Endothelial cell of umbilical vein (primary cell): Measurements from ENCODE around the gene BCL11A. TPM values are rescaled to one million over a fixed set of nuclear protein-coding genes. Genes with fewer than 3 reads are reported as not detected.

Experiments used
- BruUV-seq: library from RNA; stranded (reverse); fragments of 400-500 nt; replicated peaks from 2 replicates; lab custom pipeline; 2021; lab: Mats Ljungman, UMichigan
- CTCF ChIA-PET: fragments of 300-600, 350-600 bp; sonication (Branson Sonifier 250); formaldehyde crosslinking; loops from one replicate; lab custom pipeline; 2021; ENCODE audit warnings: antibody characterized with exemption, inconsistent platforms; lab: Charles Lee
- POLR2A ChIA-PET: fragments of 300-600, 350-600 bp; sonication (Branson Sonifier 250); formaldehyde crosslinking; loops from one replicate; lab custom pipeline; 2021; ENCODE audit warnings: antibody characterized with exemption, inconsistent platforms; lab: Charles Lee
- DNase-seq: peaks from one replicate; pipeline ENCODE4 v3.0.0-alpha.2; 2011; ENCODE audit warnings: low read depth, low spot score
- FAIRE-seq: peaks from 2 replicates; lab custom pipeline; 2011; peaks lifted over from hg19 to GRCh38; lab: Jason Lieb, UNC
- H2AFZ ChIP-seq: 2 replicates; pipeline ENCODE4 v1.6.0; 2012; ENCODE audit warnings: low read depth, low read length, control low read depth, inconsistent platforms
- H3K27ac ChIP-seq: 2 replicates; pipeline ENCODE4 v1.5.1; 2011; ENCODE audit warnings: low read depth, mild to moderate bottlenecking, control low read depth, low read length, moderate library complexity; ENCODE audit not compliant: insufficient read depth
- H3K27me3 ChIP-seq, 2 experiments: 2 replicates each; pipeline versions ENCODE4 v1.6.0 to v1.6.1; 2011; ENCODE audit warnings: low read length in 2 of 2, mixed read lengths in 1 of 2; ENCODE audit not compliant: control insufficient read depth in 2 of 2, insufficient read depth in 2 of 2
- H3K36me3 ChIP-seq, 2 experiments: 2 replicates in 1 of 2; 3 replicates in 1 of 2; pipeline ENCODE4 v1.5.1; 2011; ENCODE audit warnings: low read length in 2 of 2, mild to moderate bottlenecking in 1 of 2, moderate library complexity in 1 of 2; ENCODE audit not compliant: control insufficient read depth in 2 of 2, insufficient read depth in 2 of 2; ENCODE audit errors: extremely low read depth in 1 of 2
- H3K4me1 ChIP-seq: 3 replicates; pipeline ENCODE4 v1.5.1; 2011; ENCODE audit warnings: mild to moderate bottlenecking, low read length; ENCODE audit not compliant: control insufficient read depth, insufficient read depth; ENCODE audit errors: extremely low read depth
- H3K4me2 ChIP-seq: 2 replicates; pipeline ENCODE4 v1.6.1; 2011; ENCODE audit warnings: low read length, control low read depth, mixed read lengths; ENCODE audit not compliant: insufficient read depth
- H3K4me3 ChIP-seq, 3 experiments: fragments of 200-600 bp in 1 of 3; sonication (generic), shearing (Covaris generic) in 1 of 3; replicated peaks in 1 of 3; 2 replicates each; pipeline ENCODE4 v1.5.1; 2011 to 2016; ENCODE audit warnings: control low read depth in 3 of 3, low read length in 3 of 3, mild to moderate bottlenecking in 2 of 3, inconsistent platforms in 1 of 3, low read depth in 1 of 3, moderate library complexity in 1 of 3; ENCODE audit not compliant: insufficient read depth in 1 of 3
- H3K79me2 ChIP-seq: 2 replicates; pipeline ENCODE4 v1.6.0; 2012; ENCODE audit warnings: low read length, inconsistent platforms; ENCODE audit not compliant: control insufficient read depth, insufficient read depth
- H3K9ac ChIP-seq: replicated peaks from 2 replicates; pipeline ENCODE3; 2011; ENCODE audit warnings: low read length, control low read depth; ENCODE audit not compliant: insufficient read depth; ENCODE audit errors: extremely low read depth
- H3K9me1 ChIP-seq: replicated peaks from 3 replicates; pipeline ENCODE4 v1.6.0; 2011; ENCODE audit warnings: mild to moderate bottlenecking, low read length; ENCODE audit not compliant: control insufficient read depth, insufficient read depth; ENCODE audit errors: extremely low read depth
- H3K9me3 ChIP-seq: replicated peaks from 2 replicates; pipeline ENCODE4 v1.5.1; 2012; ENCODE audit warnings: low read length, inconsistent platforms; ENCODE audit not compliant: control insufficient read depth, insufficient read depth
- H4K20me1 ChIP-seq: replicated peaks from 2 replicates; pipeline ENCODE3; 2011; ENCODE audit warnings: mild to moderate bottlenecking, low read length; ENCODE audit not compliant: control insufficient read depth, insufficient read depth; ENCODE audit errors: extremely low read depth
- EZH2 ChIP-seq: IDR thresholded peaks from 2 replicates; pipeline ENCODE4 v1.6.1; 2012; ENCODE audit warnings: borderline replicate concordance, low read depth, mild to moderate bottlenecking, moderate library complexity, low read length, inconsistent platforms; ENCODE audit not compliant: severe bottlenecking
- FOS ChIP-seq: IDR thresholded peaks from 2 replicates; pipeline ENCODE4 v1.6.1; 2011; ENCODE audit warnings: mild to moderate bottlenecking, low read length, moderate library complexity, borderline replicate concordance; ENCODE audit not compliant: insufficient read depth
- GATA2 ChIP-seq: IDR thresholded peaks from 2 replicates; pipeline ENCODE4 v1.7.0; 2011; ENCODE audit warnings: low read depth, mild to moderate bottlenecking, moderate library complexity, mixed read lengths, low read length; ENCODE audit not compliant: insufficient read length, insufficient read depth
- JUN ChIP-seq: IDR thresholded peaks from 2 replicates; pipeline ENCODE4 v1.6.1; 2011; ENCODE audit warnings: borderline replicate concordance, low read depth; ENCODE audit not compliant: insufficient read length, insufficient read depth
- MYC ChIP-seq: IDR thresholded peaks from one replicate; pipeline ENCODE4 v1.6.1; 2011; ENCODE audit warnings: mild to moderate bottlenecking, low read depth, low read length
- POLR2A ChIP-seq: IDR thresholded peaks from 2 replicates; pipeline ENCODE4 v1.6.1; 2012; ENCODE audit warnings: low read depth, mild to moderate bottlenecking, control low read depth, low read length
- POLR2AphosphoS5 ChIP-seq: IDR thresholded peaks from 2 replicates; pipeline ENCODE4 v1.6.1; 2012; ENCODE audit warnings: low read depth, mild to moderate bottlenecking, control low read depth, low read length, moderate library complexity; ENCODE audit not compliant: insufficient read depth
- dilution Hi-C: fragments of 300-500 bp; cut with MboI; formaldehyde crosslinking; loops from one replicate; pipeline ENCODE4 v1.15.0; 2019; ENCODE audit warnings: low sequenced_read_pairs; ENCODE audit not compliant: extremely low pct_ligation_motif_present
- intact Hi-C: fragments of 100-400 bp; cut with micrococcal nuclease; formaldehyde crosslinking; loops from one replicate; pipeline ENCODE4 v1.10.0; 2022
- polyA plus RNA-seq, 4 experiments: library from polyadenylated mRNA; depleted of rRNA in 3 of 4; stranded (reverse) in 3 of 4; unstranded in 1 of 4; fragments of >200 nt; gene quantifications; 2 replicates each; pipeline versions ENCODE4 v1.2.1 to v1.2.3, GENCODE V29; 2011 to 2012; ENCODE audit warnings: missing spikeins in 1 of 4
- total RNA-seq: library from RNA; stranded (reverse); gene quantifications from 2 replicates; pipeline ENCODE4 v1.2.3, GENCODE V29; 2021
- TF ChIP-seq, protein P1 (sequence below): IDR thresholded peaks from 2 replicates; pipeline ENCODE4 v1.6.1; 2011; ENCODE audit not compliant: insufficient read depth, insufficient read length
- TF ChIP-seq, protein P2 (sequence below), 2 donors: IDR thresholded peaks; 1 replicate in 1 of 2; 2 replicates in 1 of 2; pipeline ENCODE4 v1.5.1; 2011; ENCODE audit warnings: low read length in 2 of 2, mild to moderate bottlenecking in 2 of 2, moderate library complexity in 2 of 2, control low read depth in 1 of 2, inconsistent platforms in 1 of 2, low read depth in 1 of 2; ENCODE audit not compliant: insufficient read depth in 1 of 2; ENCODE audit errors: extremely low read depth in 1 of 2

Gene BCL11A
- total and polyA plus RNA-seq, 2 donors (not counting 3 experiments of a cell fraction or from before 2014, with no cell fraction given), result 0.12 to 0.88 TPM

DNA sequence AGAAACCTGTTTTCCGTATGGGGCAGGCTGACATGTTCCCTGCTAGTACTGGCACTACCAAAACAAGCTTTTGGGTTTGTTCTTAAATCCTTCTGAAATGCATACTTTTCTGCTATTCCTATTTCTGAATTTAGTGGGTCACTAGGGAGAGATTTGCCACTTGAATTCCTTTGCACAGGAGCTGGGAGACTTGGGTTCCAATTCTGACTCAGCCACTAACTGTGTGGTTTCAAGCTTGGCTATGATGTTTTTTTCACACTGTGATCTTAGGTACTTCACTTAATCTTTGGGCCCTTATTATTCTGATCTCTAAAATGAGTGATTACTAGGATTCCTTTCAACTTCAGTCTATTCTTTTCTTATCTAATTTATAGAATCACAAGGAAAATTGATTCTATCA is 105.5 kb downstream of the BCL11A start:
- intact Hi-C loops (no loop called here), dilution Hi-C loops (no loop called here)
- Histone ChIP-seq H3K9me1 (no peaks in the 10 kb centered on the region), H2AFZ (no peak overlapping the region), H3K4me2 (no peak overlapping the region), H3K79me2 (no peaks in the 10 kb centered on the region), H3K4me3 (no peak overlapping the region), H3K27ac (no peak overlapping the region), H3K36me3 (no peaks in the 10 kb centered on the region), H3K4me1 (no peaks in the 10 kb centered on the region), H4K20me1 (no peaks in the 10 kb centered on the region), H3K27me3 (no peaks in the 10 kb centered on the region), H3K9me3 (no peaks in the 10 kb centered on the region), H3K9ac (no peak overlapping the region)
- ChIA-PET POLR2A (no interaction called here), CTCF (no interaction called here)
- no peak for DNase-seq
- no peak for FAIRE-seq
- BruUV-seq, result no TSS peak
- TF ChIP-seq, protein P1, sequence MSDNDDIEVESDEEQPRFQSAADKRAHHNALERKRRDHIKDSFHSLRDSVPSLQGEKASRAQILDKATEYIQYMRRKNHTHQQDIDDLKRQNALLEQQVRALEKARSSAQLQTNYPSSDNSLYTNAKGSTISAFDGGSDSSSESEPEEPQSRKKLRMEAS, result no peak
- no peak for TF ChIP-seq MYC

DNA sequence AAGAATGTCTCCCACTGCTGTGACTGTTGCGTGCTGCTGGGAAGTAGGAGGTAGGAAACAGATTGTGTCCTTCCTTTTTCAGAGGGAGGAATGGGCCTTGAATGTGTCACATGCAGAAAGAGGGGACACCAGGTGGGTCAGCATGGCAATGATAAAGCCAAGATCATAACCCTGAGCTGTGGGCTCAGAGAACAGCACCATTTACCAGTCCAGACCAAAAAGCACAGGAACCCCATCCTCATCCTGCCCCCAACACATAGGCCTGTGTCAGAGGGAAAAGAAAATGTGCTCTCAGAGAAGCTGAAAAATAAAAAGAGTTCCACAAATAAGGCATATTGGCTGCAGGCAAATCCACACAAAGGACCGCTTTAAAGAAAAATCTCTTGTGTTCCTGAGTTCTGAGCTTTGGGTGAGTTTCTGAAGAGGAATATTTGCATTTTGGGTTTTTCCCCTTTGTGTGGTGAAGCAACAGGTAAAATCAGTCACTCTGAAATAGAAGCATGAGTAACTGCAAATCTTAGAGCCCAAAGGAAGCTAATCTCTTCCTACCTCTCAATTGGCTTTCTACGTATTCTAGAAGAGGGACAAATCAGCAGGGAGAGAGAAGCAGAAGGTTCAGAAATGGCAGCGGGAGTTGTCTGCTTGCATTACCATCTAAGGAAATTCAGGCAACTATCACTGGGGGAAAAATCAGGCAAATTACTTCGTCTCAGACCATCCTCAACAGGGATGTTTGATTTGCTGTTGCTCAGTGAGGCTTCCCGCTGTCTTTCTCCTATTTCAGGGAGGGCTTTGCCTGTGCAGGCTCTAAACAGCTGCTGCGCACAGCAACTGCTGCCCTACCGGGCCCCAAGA is 106.8 kb downstream of the BCL11A start:
- Histone ChIP-seq H3K79me2 (no peaks in the 10 kb centered on the region), H3K9me1 (no peaks in the 10 kb centered on the region), H3K9ac (no peak overlapping the region), H3K27me3 (no peaks in the 10 kb centered on the region), H3K4me2 (no peak overlapping the region), H3K4me1 (no peaks in the 10 kb centered on the region), H3K36me3 (no peaks in the 10 kb centered on the region), H4K20me1 (no peaks in the 10 kb centered on the region), H2AFZ (no peak overlapping the region), H3K4me3 (no peak overlapping the region), H3K27ac (no peak overlapping the region), H3K9me3 (no peaks in the 10 kb centered on the region)
- DNase-seq, result no peak
- no TSS peak for BruUV-seq
- no peak for FAIRE-seq
- TF ChIP-seq POLR2AphosphoS5, result no peak
- TF ChIP-seq FOS, result no peak
- TF ChIP-seq JUN, result no peak
- TF ChIP-seq, protein P1, result no peak
- no peak for TF ChIP-seq GATA2
- TF ChIP-seq POLR2A, result no peak
- TF ChIP-seq, protein P2, sequence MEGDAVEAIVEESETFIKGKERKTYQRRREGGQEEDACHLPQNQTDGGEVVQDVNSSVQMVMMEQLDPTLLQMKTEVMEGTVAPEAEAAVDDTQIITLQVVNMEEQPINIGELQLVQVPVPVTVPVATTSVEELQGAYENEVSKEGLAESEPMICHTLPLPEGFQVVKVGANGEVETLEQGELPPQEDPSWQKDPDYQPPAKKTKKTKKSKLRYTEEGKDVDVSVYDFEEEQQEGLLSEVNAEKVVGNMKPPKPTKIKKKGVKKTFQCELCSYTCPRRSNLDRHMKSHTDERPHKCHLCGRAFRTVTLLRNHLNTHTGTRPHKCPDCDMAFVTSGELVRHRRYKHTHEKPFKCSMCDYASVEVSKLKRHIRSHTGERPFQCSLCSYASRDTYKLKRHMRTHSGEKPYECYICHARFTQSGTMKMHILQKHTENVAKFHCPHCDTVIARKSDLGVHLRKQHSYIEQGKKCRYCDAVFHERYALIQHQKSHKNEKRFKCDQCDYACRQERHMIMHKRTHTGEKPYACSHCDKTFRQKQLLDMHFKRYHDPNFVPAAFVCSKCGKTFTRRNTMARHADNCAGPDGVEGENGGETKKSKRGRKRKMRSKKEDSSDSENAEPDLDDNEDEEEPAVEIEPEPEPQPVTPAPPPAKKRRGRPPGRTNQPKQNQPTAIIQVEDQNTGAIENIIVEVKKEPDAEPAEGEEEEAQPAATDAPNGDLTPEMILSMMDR (IDR thresholded peaks at IDR 0.05; ENCODE audit: extremely low read depth in 1 of 2, insufficient read depth in 1 of 2, low read depth in 1 of 2, low read length in 2 of 2), result no peak
- no peak for TF ChIP-seq EZH2
- no peak for TF ChIP-seq MYC
- intact Hi-C loops (no loop called here), dilution Hi-C loops (no loop called here)
- ChIA-PET POLR2A (no interaction called here), CTCF (no interaction called here)
